Aortic smooth muscle cell (primary cell): ENCODE data around the gene GCM1. TPM values are rescaled to one million over a fixed set of nuclear protein-coding genes. Genes with fewer than 3 reads are reported as not detected.

Source experiments
- total RNA-seq: library from RNA; depleted of rRNA; stranded (reverse); fragments of >200 nt; gene quantifications from 2 replicates; pipeline ENCODE4 v1.2.3, GENCODE V29; 2014

The GCM1 gene, protein sequence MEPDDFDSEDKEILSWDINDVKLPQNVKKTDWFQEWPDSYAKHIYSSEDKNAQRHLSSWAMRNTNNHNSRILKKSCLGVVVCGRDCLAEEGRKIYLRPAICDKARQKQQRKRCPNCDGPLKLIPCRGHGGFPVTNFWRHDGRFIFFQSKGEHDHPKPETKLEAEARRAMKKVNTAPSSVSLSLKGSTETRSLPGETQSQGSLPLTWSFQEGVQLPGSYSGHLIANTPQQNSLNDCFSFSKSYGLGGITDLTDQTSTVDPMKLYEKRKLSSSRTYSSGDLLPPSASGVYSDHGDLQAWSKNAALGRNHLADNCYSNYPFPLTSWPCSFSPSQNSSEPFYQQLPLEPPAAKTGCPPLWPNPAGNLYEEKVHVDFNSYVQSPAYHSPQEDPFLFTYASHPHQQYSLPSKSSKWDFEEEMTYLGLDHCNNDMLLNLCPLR
- total RNA-seq: not detected in 2 replicates

DNA sequence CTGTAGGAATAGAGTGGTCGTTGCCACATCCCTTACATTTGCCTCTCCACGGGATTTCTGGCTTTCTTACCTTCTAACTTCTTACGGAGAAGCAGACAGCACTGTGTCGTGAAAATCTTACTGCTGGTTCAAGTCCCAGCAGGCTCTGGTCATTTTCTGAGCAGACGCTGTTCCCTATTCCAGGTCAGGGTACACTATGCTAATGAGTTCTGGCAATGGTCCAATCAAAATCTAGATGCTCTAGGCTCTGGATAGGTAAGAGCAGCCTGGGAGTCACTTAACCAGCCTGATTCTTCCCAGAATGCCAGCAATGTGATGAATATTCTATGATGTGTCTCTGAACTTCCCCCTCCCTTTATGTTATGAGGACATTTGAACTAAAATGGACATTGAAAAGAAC, at the start of gene GCM1:
Gene GCM1, minus strand, starts transcription at position 158 of the 400 bp plus-strand sequence. CDS start 3,209 bp downstream, outside the sequence.

Other genes with a start within 250 kb of the GCM1 start
- gene GSTA3, start 239.1 kb downstream of the GCM1 start, total RNA-seq: 0.19 TPM in 1 of 2 replicates, not detected in the other
- gene GSTA4, start 153.6 kb downstream of the GCM1 start, total RNA-seq: 32.6 and 62.7 TPM in 2 replicates
- 6.3 and 18.9 TPM in 2 replicates for gene CILK1, start 87.0 kb downstream of the GCM1 start, total RNA-seq
- gene FBXO9, start 83.4 kb downstream of the GCM1 start, total RNA-seq: 41.9 and 51.5 TPM in 2 replicates
- 71.9 and 93.9 TPM in 2 replicates for gene ELOVL5, start 200.1 kb upstream of the GCM1 start, total RNA-seq